Measurements from ENCODE around the gene BRSK2.

Gene BRSK2

DNA sequence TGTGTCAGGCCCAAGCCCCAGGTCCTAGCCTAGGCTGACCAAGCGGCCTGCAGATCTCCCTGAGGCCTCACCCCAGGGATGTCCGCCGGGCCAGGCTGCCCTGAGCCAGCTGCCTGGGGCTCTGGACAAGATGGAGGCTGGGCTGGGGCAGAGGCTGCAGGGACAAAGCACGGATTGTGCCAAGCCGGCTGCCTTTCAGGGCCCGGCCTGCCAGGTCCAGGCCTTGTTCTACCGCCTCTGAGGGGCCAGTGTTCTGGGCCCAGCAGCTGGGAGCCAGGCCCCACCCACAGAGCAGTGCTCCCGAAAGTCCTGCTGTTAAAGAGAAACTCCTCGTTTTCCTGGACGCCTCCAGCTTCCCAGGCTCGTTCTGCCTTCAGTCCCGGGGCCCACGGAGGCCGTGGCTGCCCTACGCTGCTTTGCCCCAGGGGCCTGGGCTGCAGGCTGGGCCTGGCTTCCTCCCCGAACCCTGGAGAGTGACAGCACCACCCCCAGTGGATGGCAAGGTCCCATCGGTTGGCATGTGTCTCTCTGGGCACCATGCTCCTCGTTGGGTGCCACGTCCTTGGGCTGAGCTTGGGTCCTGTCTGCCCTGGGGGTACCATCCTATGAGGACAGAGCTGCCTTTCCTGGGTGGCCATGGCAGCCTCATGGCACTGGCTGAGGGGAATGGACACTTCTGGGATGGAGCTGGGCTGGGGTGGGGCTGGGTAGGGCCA, 7.6 kb downstream of the BRSK2 start:
- no peak for DNase-seq (ENCODE audit: low read depth)

GRCh38 chr11:1397862-1398527, 8.3 kb downstream of the BRSK2 start:
- DNase-seq (ENCODE audit: low read depth) = no peak

GRCh38 chr11:1398528-1399235, 8.9 kb downstream of the BRSK2 start:
- no peak for DNase-seq (ENCODE audit: low read depth)

GRCh38 chr11:1399386-1400316, 9.9 kb downstream of the BRSK2 start:
- no peak for DNase-seq (ENCODE audit: low read depth)

GRCh38 chr11:1400317-1401170, 10.8 kb downstream of the BRSK2 start:
- no peak for DNase-seq (ENCODE audit: low read depth)

DNA sequence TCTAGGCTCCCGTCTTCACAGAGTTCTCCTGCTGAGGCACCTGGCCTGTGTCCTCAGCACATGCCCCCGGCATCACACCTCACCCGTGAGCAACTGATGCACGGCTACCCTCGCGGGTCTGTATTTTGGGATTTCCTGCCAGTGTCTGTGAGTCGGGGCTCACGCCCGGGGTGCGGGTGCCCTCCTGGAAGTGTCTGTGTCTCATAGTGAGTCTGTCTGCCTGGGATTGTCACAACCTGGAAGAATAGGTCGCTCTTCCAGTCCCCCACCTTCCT, 11.4 kb downstream of the BRSK2 start:
- DNase-seq (ENCODE audit: low read depth) = no peak

DNA sequence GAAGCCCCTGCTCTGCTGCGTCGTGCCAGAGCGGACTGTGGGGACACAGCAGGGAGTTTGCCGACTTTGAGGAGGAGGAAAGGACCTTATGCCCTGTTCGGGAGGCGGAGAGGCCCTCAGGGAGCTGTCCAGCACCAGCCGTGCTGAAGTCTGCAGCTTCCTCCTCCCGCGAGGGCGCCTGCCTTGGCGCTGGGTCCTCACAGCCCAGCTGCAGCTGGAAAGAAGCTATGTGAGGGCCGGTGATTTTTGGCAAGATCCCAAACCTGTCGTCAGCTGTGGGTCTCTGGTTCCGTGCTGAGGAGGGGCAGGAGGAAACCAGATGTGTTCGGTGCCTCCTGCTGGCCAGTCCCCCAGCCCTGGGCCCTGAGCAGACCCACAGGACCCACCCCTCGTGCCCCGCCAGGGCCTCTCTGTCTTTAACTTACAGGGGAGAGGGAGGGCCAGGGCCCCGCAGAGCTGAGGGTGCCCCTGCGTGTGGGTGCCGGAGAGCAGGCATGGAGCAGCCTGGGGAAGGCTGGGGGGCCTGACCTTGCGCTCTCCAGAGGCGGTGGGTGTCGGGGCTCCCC, 12.0 kb downstream of the BRSK2 start:
- DNase-seq (ENCODE audit: low read depth) = no peak

DNA sequence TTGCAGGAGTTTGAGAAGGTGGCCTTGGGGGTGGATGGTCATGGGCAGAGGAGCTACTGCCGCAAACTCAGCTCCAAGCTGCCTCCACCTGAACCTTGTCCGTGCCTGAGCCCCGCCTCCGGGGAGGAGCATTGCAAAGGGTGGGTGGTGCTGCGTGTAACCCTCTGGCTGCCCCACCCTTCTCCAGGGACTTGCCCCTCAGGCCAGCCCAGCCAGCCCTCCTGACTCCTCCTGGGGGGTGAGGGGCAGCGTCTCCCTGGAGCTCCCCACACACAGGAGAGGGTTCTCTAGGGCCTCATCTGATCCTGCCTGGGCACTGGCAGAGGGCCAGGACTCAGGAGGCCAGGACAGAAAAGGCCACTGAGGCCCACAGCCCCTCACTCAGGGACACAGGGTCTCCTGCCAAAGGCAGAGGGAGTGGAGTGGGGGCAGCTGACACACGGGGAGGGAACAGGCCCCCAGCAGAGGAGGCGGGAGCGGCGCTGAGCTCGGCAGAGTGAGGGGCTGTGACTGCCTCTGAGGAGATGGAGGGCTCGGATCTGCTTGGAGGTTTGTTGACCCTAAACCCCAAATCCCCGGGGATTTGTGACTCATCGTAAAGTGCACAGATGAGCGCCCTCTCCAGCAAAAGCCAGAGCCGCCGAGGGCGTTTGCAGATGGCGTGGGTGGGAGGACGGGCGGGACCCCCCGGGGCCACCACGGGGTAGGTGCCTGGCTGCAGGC, 12.8 kb downstream of the BRSK2 start:
- DNase-seq (ENCODE audit: low read depth) = no peak

- DNase-seq (ENCODE audit: low read depth) = no peak
These were observed 13.4 kb downstream of the BRSK2 start for GRCh38 chr11:1403078-1403620.

DNA sequence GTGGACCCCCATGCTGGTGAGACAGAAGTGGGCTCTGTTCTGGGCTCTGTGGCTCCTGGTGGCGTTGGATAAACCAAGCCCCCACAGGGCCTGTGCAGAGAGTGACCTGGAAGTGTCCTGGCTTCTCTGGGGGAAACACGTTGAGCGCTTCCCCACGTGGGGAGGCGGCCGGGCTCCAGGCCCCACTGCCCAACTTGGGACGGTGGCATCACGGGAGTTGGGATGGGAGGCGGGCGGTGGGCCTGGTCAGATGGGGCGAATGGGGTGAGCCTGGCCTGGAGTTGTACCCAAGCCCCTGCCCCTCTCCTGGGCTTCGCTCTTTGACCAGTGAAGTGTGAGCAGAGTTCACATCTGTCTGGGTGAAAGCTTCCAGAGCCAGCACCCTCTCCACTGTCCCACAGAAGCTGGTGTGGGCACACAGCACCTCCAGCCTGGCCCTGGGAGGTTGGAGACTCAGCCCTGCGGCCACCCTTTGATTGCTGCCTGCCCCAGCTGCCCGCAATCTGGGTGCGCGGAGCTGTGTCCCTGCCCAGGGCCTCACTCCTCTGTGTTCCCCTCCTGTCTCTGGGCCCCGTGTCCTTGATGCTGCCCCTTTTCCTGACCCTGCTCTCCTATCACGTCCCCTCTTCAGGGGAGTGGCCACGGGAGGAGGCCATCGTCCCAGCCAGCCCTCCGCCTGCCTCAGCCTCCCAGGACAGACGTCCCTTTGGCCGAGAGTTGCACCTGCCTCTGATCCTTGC, 14.2 kb downstream of the BRSK2 start:
- no peak for DNase-seq (ENCODE audit: low read depth)

DNA sequence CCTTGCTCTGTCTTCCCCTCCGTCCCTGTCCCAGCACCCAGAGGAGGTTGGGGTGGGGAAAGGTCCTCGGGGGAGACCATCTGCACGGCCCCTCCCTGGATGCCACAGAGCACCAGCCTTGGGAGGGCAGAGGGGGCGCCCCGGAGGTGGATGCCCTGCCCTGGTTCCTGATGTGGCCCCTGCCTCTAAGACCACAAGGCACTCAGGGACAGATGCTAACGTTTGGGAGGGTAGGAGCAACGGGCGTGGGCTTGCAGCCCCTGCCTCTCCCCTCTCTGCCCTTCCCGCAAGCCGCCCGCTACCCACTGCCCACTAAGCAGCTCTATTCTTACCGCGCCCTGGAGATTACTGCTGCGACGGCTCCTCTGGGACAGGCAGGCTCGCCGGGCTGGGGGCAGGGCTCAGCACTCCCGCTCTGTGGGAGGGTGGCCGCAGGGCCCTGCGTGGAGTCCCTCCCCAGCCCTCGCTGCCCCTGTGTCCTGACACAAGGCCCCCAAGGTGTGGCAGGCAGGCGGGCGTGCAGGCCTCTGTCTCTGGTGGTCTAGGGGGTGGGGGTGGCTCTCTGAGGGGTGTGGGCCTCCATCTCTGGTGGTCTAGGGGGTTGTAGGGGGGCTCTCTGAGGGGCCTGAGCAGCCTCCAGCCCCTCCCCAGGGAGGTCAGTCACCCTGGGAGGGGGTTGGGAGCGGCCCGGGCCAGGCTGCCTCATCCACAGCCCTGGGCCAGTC, 14.9 kb downstream of the BRSK2 start:
- no peak for DNase-seq (ENCODE audit: low read depth)

DNA sequence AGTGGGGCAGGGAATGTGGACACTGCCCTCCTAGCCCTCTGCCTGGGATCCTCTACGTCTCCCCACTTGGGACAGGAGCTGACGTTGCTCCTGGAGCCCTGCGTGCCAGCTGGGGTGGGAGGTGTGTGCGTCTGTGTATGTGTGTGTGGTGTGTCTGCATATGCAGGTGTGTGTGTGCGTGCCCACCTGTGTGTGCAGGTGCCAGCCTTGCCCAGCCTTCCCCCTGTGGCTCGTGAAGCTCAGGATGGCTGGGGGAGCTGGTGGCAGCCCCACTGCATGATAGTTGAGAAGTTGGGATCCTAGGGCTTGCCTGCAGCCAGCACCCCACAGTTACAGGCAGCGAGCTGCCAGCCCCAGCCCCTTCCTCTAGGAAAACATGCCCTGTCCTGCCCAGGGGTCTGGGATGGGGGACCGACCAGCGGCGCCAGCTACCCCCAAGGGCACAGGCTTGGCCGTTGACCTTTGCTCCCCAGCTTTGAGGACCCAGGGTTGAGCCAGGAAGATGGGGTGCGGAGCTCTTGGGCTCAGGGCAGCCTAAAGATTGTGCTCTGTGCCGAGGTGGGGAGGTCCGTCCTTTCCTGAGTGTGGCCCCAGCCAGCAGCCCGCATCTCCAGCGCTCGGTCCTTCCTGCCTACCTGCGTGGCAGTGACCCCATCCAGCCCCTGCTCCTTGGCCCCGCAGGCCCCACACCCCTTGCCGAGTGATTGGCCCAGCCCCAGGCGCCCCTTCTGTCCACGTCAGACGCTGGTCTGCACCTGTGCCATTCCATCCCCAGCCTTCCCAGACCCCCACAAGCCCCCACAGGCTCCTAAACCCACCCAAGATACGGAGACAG, 15.7 kb downstream of the BRSK2 start:
- DNase-seq (ENCODE audit: low read depth) = no peak

- no peak for DNase-seq (ENCODE audit: low read depth)
These were observed 17.1 kb downstream of the BRSK2 start for GRCh38 chr11:1406571-1407485.

DNA sequence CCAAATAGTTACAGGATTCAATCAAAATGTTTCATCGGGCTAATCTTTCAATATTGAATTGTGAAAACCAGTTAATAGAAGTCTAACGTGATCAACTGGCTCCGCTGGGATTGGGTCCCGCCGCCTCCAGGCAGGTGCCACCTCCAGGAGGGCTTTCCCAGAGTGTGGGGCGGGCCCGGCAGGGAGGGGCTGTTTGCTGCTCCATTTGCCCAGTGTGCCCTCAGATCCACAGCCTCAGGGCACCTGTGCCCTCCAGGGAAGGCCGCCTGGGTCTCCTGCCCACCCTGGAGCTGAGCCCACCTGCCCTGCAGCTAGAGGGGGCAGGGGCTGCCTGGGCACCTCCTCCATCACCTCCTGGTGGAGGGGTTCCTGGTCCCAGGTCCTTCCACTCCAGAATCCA, 17.9 kb downstream of the BRSK2 start:
- no peak for DNase-seq (ENCODE audit: low read depth)

- no peak for DNase-seq (ENCODE audit: low read depth)
These were observed 18.6 kb downstream of the BRSK2 start for GRCh38 chr11:1408346-1408745.

- no peak for DNase-seq (ENCODE audit: low read depth)
These were observed 19.5 kb downstream of the BRSK2 start for GRCh38 chr11:1409108-1409851.

Data from stimulated activated CD8-positive, alpha-beta memory T cell treated with anti-CD3 and anti-CD28 coated beads, Interleukin-15, amount 100 ng/mL, for 1 hour (primary cell).